SK-N-MC (cell line): Measurements from ENCODE around the gene SV2C.

Source experiments
- EZH2 ChIP-seq: fragments of 200-600 bp; sonication (generic); IDR thresholded peaks from one replicate; pipeline ENCODE4 v1.6.1; 2017; ENCODE audit warnings: antibody characterized with exemption
- POLR2AphosphoS5 ChIP-seq: IDR thresholded peaks from 2 replicates; pipeline ENCODE4 v1.6.1; 2012; ENCODE audit warnings: mild to moderate bottlenecking, low read depth, low read length, borderline replicate concordance

DNA sequence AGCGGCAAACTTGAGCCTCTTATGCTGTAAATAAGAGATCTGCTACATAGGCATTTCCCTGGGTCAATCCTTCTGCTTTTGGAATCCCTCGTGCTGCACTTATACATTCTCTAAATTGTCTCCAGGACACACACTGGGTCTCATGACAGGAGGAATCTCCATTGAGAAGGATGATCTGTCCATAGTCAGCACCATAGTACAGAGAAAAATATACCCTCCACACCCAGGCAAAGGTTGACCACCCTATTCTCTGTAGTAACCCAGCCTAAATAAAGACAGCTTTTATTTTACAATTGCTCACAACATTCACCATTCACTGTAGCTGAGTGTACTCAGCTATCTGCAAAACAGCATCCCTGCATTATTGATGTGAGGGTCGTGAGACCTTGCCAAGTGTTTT is 111.2 kb downstream of the SV2C start:
- TF ChIP-seq POLR2AphosphoS5 (no peak), EZH2 (no peak)
